Measurements from ENCODE around the gene STYX. TPM values are rescaled to one million over a fixed set of nuclear protein-coding genes. Genes with fewer than 3 reads are reported as not detected.

STYX gene
- total RNA-seq, 1 donor from 2014 or later: 13.6 TPM

DNA sequence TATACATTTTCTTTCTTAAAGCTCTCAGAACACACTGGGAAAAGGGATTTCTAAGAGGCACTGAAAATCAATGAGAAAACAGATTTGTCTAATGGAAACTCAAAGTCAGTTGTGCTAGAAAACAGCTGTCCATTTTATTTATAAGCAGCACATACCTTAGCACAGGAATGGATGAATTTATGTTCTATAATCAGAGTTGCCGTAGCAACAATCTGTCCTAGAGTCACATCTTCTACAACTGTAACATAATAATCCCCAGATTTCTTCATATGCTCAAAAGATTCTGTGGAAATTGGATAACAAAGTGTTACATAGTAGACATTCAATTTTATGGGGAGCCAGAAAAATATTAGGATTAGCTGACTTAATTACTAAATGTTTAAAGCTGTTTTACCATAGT lies 51.7 kb downstream of the STYX start:
- no peak for DNase-seq (ENCODE audit: low spot score, unreplicated experiment)
- no peaks in the 10 kb centered on the region for H3K9me3 Mint-ChIP-seq (ENCODE audit: low read depth)
- no peak overlapping the region for H3K27ac Mint-ChIP-seq
- no peak overlapping the region for H3K4me3 Mint-ChIP-seq (ENCODE audit: low read depth)
- TF ChIP-seq, protein P1, sequence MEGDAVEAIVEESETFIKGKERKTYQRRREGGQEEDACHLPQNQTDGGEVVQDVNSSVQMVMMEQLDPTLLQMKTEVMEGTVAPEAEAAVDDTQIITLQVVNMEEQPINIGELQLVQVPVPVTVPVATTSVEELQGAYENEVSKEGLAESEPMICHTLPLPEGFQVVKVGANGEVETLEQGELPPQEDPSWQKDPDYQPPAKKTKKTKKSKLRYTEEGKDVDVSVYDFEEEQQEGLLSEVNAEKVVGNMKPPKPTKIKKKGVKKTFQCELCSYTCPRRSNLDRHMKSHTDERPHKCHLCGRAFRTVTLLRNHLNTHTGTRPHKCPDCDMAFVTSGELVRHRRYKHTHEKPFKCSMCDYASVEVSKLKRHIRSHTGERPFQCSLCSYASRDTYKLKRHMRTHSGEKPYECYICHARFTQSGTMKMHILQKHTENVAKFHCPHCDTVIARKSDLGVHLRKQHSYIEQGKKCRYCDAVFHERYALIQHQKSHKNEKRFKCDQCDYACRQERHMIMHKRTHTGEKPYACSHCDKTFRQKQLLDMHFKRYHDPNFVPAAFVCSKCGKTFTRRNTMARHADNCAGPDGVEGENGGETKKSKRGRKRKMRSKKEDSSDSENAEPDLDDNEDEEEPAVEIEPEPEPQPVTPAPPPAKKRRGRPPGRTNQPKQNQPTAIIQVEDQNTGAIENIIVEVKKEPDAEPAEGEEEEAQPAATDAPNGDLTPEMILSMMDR (IDR thresholded peaks at IDR 0.05; ENCODE audit: unreplicated experiment): no peak
- no peaks in the 10 kb centered on the region for H3K27me3 Mint-ChIP-seq
- H3K4me1 Mint-ChIP-seq (ENCODE audit: low read depth): no peaks in the 10 kb centered on the region
- H3K36me3 Mint-ChIP-seq (ENCODE audit: insufficient read depth): peaks cover 1% of the 10 kb centered on the region

DNA sequence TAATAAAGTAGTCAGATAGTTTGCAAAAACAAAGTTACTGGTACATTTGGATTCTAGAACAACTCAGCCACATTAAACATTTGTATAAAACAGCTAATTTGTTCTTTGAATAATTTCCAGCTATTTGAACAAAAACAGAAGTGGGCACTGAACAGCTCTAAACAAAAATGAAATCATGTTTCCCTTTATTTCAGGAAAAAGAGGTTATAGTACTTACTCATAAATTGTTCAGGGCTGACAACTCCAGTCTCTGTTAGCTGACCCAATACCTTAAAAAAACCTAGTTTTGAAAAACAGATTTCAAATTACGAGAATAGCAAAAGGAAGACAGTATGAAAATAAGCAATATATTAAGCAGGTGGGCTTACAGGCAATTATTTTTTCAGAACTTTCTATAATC lies 53.2 kb downstream of the STYX start:
- H3K9me3 Mint-ChIP-seq (ENCODE audit: low read depth): no peaks in the 10 kb centered on the region
- H3K27me3 Mint-ChIP-seq: no peaks in the 10 kb centered on the region
- TF ChIP-seq, protein P1 (IDR thresholded peaks at IDR 0.05; ENCODE audit: unreplicated experiment): no peak
- no peak overlapping the region for H3K27ac Mint-ChIP-seq
- H3K4me1 Mint-ChIP-seq (ENCODE audit: low read depth): no peaks in the 10 kb centered on the region
- peaks cover 1% of the 10 kb centered on the region for H3K36me3 Mint-ChIP-seq (ENCODE audit: insufficient read depth)
- no peak for DNase-seq (ENCODE audit: low spot score, unreplicated experiment)
- no peak overlapping the region for H3K4me3 Mint-ChIP-seq (ENCODE audit: low read depth)

DNA sequence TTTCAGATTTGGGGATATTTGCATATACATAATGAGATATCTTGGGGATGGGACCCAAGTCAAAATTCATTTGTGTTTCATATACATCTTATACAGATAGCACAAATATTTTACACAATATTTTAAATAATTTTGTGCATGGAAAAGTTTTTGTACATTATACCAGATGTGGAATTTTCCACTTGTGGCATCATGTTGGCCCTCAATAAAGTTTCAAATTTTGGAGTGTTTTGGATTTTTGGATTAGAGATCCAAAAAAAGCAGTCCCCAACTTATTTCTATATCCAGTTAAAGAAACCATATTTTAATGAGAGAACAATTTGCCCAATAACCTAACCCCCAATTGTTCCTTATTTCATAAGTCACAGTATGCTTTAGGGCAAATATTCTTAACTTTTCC lies 56.9 kb downstream of the STYX start:
- no peak overlapping the region for H3K4me3 Mint-ChIP-seq (ENCODE audit: low read depth)
- no peak for DNase-seq (ENCODE audit: low spot score, unreplicated experiment)
- peaks cover 18% of the 10 kb centered on the region for H3K4me1 Mint-ChIP-seq (ENCODE audit: low read depth)
- no peaks in the 10 kb centered on the region for H3K27me3 Mint-ChIP-seq
- H3K9me3 Mint-ChIP-seq (ENCODE audit: low read depth): no peaks in the 10 kb centered on the region
- TF ChIP-seq, protein P1 (IDR thresholded peaks at IDR 0.05; ENCODE audit: unreplicated experiment): no peak
- H3K27ac Mint-ChIP-seq: no peak overlapping the region
- H3K36me3 Mint-ChIP-seq (ENCODE audit: insufficient read depth): peaks cover 1% of the 10 kb centered on the region

DNA sequence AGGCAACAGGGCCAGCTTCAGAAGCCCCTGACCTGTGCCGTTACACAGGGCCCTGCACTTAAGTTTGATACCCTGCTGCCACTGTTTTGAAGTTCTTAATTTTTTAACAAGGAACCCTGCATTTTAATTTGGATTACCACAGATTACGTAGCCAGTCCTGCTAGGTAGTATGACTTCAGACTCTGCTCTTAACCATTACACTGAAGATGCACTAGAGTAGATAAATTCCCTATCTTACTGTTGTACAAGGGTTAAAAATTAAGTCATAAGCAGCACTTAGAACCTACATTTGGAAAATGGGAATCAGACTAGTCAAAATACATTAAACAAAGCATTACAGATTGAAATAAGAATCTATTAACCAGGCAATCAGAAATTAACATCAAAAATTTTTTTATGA lies 59.2 kb downstream of the STYX start:
- no peak for DNase-seq (ENCODE audit: low spot score, unreplicated experiment)
- Mint-ChIP-seq H3K27ac (no peak overlapping the region), H3K27me3 (no peaks in the 10 kb centered on the region), H3K4me3 (ENCODE audit: low read depth) (no peak overlapping the region), H3K9me3 (ENCODE audit: low read depth) (no peaks in the 10 kb centered on the region), H3K36me3 (ENCODE audit: insufficient read depth) (peaks cover 1% of the 10 kb centered on the region), H3K4me1 (ENCODE audit: low read depth) (peaks cover 21% of the 10 kb centered on the region)
- TF ChIP-seq, protein P1 (IDR thresholded peaks at IDR 0.05; ENCODE audit: unreplicated experiment): no peak

DNA sequence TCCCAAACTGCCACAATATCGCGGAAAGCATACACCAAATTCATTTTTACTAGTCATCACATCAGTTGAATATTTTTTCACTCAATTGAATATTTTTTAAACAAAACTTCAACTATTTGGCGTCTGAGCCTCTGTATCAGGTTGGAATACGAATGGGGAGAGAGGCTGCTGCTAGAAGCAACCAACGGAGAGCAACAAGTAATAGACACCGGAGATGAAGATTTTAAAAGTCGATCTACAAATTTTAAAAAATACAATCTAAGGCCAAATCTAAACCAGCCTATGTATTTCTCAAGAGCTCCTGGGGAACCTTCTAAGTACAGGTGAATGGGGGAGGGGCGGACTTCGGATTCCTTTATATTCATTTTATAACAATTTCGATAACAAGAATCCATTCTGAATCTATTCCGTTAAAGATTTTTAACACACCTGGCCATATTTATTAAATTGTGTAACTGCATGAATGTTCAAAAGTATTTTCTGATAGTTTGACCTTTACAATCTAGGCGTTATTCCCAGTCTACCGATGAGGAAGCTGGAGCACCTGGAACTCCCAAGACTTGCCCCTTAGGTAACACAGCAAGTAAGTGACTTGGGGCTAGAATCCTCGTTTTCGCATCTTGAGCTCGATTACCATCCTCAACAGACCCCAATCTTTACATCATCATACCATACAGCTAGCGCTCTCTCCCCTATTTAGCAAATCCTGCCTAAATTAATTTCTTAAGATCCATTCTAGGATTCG lies 60.2 kb downstream of the STYX start:
- Mint-ChIP-seq H3K4me1 (ENCODE audit: low read depth) (peaks cover 21% of the 10 kb centered on the region), H3K27me3 (no peaks in the 10 kb centered on the region), H3K4me3 (ENCODE audit: low read depth) (peak overlapping the region; percentile 90), H3K27ac (peak overlapping the region; percentile 83), H3K9me3 (ENCODE audit: low read depth) (no peaks in the 10 kb centered on the region), H3K36me3 (ENCODE audit: insufficient read depth) (peaks cover 1% of the 10 kb centered on the region)
- TF ChIP-seq, protein P1 (IDR thresholded peaks at IDR 0.05; ENCODE audit: unreplicated experiment): no peak
- DNase-seq (ENCODE audit: low spot score, unreplicated experiment): no peak

Measured in progenitor cell of endocrine pancreas (in vitro differentiated cells).